HCT116 (cell line): ENCODE measurements around the gene FCER2. TPM values are rescaled to one million over a fixed set of nuclear protein-coding genes. Genes with fewer than 3 reads are reported as not detected.

Experiments used
- ATAC-seq: fragments of 200-7000 bp; cut with Tn5 transposase; 2 replicates; pipeline ENCODE4 v1.9.1; 2020; ENCODE audit warnings: mild to moderate bottlenecking, moderate library complexity
- BruUV-seq: library from RNA; stranded (reverse); fragments of 400-500 nt; replicated peaks from 2 replicates; lab custom pipeline; 2021; lab: Mats Ljungman, UMichigan
- CTCF ChIA-PET: fragments of 300-600 bp; sonication (Branson Sonifier 250); formaldehyde crosslinking; loops from one replicate; lab custom pipeline; 2021; ENCODE audit warnings: antibody characterized with exemption; lab: Charles Lee
- POLR2A ChIA-PET: fragments of 300-600, 350-600 bp; sonication (Branson Sonifier 250); formaldehyde crosslinking; loops from one replicate; lab custom pipeline; 2021; ENCODE audit warnings: antibody characterized with exemption; lab: Charles Lee
- RAD21 ChIA-PET, 2 experiments: fragments of 300-600 bp; sonication (Branson Sonifier 250); formaldehyde crosslinking; loops; one replicate each; lab custom pipeline; 2023; ENCODE audit warnings: low total read pairs in 2 of 2; ENCODE audit not compliant: uncharacterized antibody in 2 of 2, unreplicated experiment in 2 of 2, low non-redundant PET in 1 of 2; lab: Charles Lee
- DNase-seq: peaks from one replicate; pipeline ENCODE4 v3.0.0-alpha.2; 2010; ENCODE audit warnings: low read depth, low spot score
- H2AFZ ChIP-seq: fragments of 200-600 bp; shearing (Covaris generic), sonication (generic); 2 replicates; pipeline ENCODE4 v1.6.1; 2017; ENCODE audit warnings: low read depth, mixed run types, mixed read lengths, antibody characterized with exemption, low read length; ENCODE audit not compliant: poor library complexity, severe bottlenecking
- H3K27ac ChIP-seq: 2 replicates; pipeline ENCODE4 v1.5.1; 2012; ENCODE audit warnings: low read depth, low read length
- H3K27me3 ChIP-seq: fragments of 200-600 bp; sonication (generic); 2 replicates; pipeline ENCODE4 v1.6.1; 2016; ENCODE audit warnings: mixed run types, low read length, mixed read lengths; ENCODE audit not compliant: insufficient read depth
- H3K36me3 ChIP-seq, 2 experiments: fragments of 200-500 bp in 1 of 2; fragments of 200-600 bp in 1 of 2; sonication (Bioruptor generic) in 1 of 2; sonication (generic) in 1 of 2; 2 replicates each; pipeline versions ENCODE4 v1.5.1 to v1.6.1; 2014 to 2016; ENCODE audit warnings: low read length in 2 of 2, inconsistent platforms in 1 of 2, mixed read lengths in 1 of 2, mixed run types in 1 of 2; ENCODE audit not compliant: insufficient read depth in 2 of 2, control insufficient read depth in 1 of 2
- H3K4me1 ChIP-seq, 2 experiments: fragments of 200-600 bp in 1 of 2; sonication (generic) in 1 of 2; 2 replicates each; pipeline versions ENCODE4 v1.5.1 to v1.6.1; 2012 to 2017; ENCODE audit warnings: low read length in 2 of 2, inconsistent platforms in 1 of 2, mild to moderate bottlenecking in 1 of 2, mixed read lengths in 1 of 2, mixed run types in 1 of 2, moderate library complexity in 1 of 2; ENCODE audit not compliant: insufficient read depth in 2 of 2, control insufficient read depth in 1 of 2
- H3K4me2 ChIP-seq: fragments of 200-600 bp; sonication (generic); 2 replicates; pipeline ENCODE4 v1.6.1; 2017; ENCODE audit warnings: mixed run types, low read length, mixed read lengths
- H3K4me3 ChIP-seq, 2 experiments: fragments of 200-600 bp in 1 of 2; sonication (generic) in 1 of 2; replicated peaks in 1 of 2; 2 replicates each; pipeline ENCODE4 v1.5.1; 2011 to 2016; ENCODE audit warnings: low read length in 2 of 2, control low read depth in 1 of 2, low read depth in 1 of 2, mild to moderate bottlenecking in 1 of 2, mixed read lengths in 1 of 2, mixed run types in 1 of 2
- H3K79me2 ChIP-seq: fragments of 200-600 bp; sonication (generic); 2 replicates; pipeline ENCODE4 v1.6.1; 2017; ENCODE audit warnings: mild to moderate bottlenecking, mixed run types, low read length, moderate library complexity, mixed read lengths; ENCODE audit not compliant: insufficient read depth
- H3K9ac ChIP-seq: fragments of 200-600 bp; sonication (generic); 2 replicates; pipeline ENCODE4 v1.6.1; 2016; ENCODE audit warnings: low read length, mixed read lengths
- H3K9me2 ChIP-seq: fragments of 200-600 bp; sonication (generic), shearing (Covaris generic); 2 replicates; pipeline ENCODE4 v1.6.1; 2017; ENCODE audit warnings: mixed run types, mild to moderate bottlenecking, moderate library complexity; ENCODE audit not compliant: insufficient read depth
- H3K9me3 ChIP-seq, 2 experiments: fragments of 200-500 bp in 1 of 2; fragments of 200-600 bp in 1 of 2; sonication (Bioruptor generic) in 1 of 2; sonication (generic) in 1 of 2; 2 replicates each; pipeline ENCODE4 v1.6.1; 2014 to 2017; ENCODE audit warnings: low read length in 2 of 2, mixed read lengths in 2 of 2, inconsistent platforms in 1 of 2, low read depth in 1 of 2, mild to moderate bottlenecking in 1 of 2, mixed run types in 1 of 2, moderate library complexity in 1 of 2; ENCODE audit not compliant: control insufficient read depth in 1 of 2, insufficient read depth in 1 of 2
- H4K20me1 ChIP-seq: fragments of 200-600 bp; sonication (generic), shearing (Covaris generic); 2 replicates; pipeline ENCODE4 v1.6.1; 2017; ENCODE audit warnings: mixed run types, mild to moderate bottlenecking, moderate library complexity; ENCODE audit not compliant: insufficient read depth
- EZH2phosphoT487 ChIP-seq: fragments of 200-600 bp; IDR thresholded peaks from 2 replicates; pipeline ENCODE4 v1.6.1; 2018; ENCODE audit warnings: antibody characterized with exemption, borderline replicate concordance
- POLR2A ChIP-seq: IDR thresholded peaks from 2 replicates; pipeline ENCODE4 v1.7.0; 2011; ENCODE audit warnings: borderline replicate concordance; ENCODE audit not compliant: insufficient read depth, insufficient read length; ENCODE audit errors: extremely low read depth
- REST ChIP-seq: IDR thresholded peaks from 2 replicates; pipeline ENCODE4 v1.6.1; 2012; ENCODE audit warnings: low read depth
- SRF ChIP-seq: IDR thresholded peaks from 2 replicates; pipeline ENCODE4 v1.6.1; 2012; ENCODE audit warnings: low read depth
- intact Hi-C: fragments of 100-400 bp; cut with micrococcal nuclease; formaldehyde crosslinking; loops from 2 replicates; pipeline ENCODE4 v1.10.0; 2022
- total RNA-seq: library from RNA; stranded (reverse); gene quantifications from one replicate; pipeline ENCODE4 v1.2.1, GENCODE V29; 2021; ENCODE audit not compliant: unreplicated experiment

The FCER2 gene
- total RNA-seq, 1 experiment from 2014 or later, result 0.20 TPM

GRCh38 chr19:7706955-7707456 lies 5.1 kb upstream of the FCER2 start:
- ChIA-PET POLR2A (no interaction called here), CTCF (no interaction called here)

More at GRCh38 chr19:7706955-7707456, 5.1 kb upstream of the FCER2 start:
- Histone ChIP-seq H3K4me2 (no peak overlapping the region), H3K79me2 (no peaks in the 10 kb centered on the region), H3K36me3 (no peaks in the 10 kb centered on the region), H3K27ac (no peak overlapping the region), H3K4me1 (no peaks in the 10 kb centered on the region), H3K4me3 (no peak overlapping the region), H3K9me2 (no peaks in the 10 kb centered on the region), H2AFZ (no peak overlapping the region), H3K9ac (no peak overlapping the region), H3K27me3 (no peaks in the 10 kb centered on the region), H4K20me1 (no peaks in the 10 kb centered on the region), H3K9me3 (no peaks in the 10 kb centered on the region)
- TF ChIP-seq SRF (no peak), EZH2phosphoT487 (no peak), REST (no peak), POLR2A (no peak)
- no TSS peak for BruUV-seq
- RAD21 ChIA-PET, result no interaction called here
- intact Hi-C loops, result no loop called here
- ATAC-seq, result no peak
- DNase-seq, result no peak
